ENCODE results near the gene GFOD1.

The GFOD1 gene

DNA sequence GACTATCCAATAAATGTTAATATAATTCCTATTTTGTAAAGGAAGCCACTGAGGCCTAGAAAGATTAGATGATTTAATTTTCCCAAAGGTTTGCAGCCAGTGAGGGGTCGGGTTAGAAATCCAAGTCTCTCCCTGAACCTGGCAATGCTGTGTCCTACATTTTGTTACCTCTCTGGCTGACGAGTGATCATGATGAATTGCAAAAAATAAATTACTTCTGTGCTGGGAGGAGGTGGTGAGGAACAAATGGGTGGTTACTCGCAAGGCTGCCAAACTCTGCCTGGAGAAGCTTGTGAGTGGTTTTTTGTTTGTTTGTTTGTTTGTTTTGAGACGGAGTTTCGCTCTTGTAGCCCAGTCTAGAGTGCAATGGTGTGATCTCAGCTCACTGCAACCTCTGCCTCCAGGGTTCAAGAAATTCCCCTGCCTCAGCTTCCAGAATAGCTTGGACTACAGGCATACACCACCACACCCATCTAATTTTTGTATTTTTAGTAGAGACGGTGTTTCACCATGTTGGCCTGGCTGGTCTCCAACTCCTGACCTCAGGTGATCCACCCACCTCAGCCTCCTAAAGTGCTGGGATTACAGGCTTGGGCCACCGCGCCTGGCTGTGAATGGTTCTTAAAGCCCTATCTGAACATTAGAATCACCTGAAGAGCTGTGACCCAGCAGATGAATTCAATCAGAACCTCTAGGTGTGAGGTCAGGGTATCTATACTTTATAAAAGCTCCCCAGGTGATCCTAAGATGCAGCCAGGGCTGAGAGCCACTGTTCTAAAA, 138.9 kb downstream of the GFOD1 start:
- Histone ChIP-seq H3K4me1 (ENCODE audit: control insufficient read depth, low read depth, low read length) (peaks cover 5% of the 10 kb centered on the region), H3K9ac (ENCODE audit: low read length) (no peak overlapping the region), H3K9me3 (ENCODE audit: control insufficient read depth, low read depth, low read length) (no peaks in the 10 kb centered on the region), H3K27me3 (ENCODE audit: control insufficient read depth, insufficient read depth, low read length) (no peaks in the 10 kb centered on the region), H3K27ac (ENCODE audit: low read length) (no peak overlapping the region), H3K36me3 (ENCODE audit: control insufficient read depth, low read depth, low read length) (no peaks in the 10 kb centered on the region), H3K4me3 (ENCODE audit: low read length) (no peak overlapping the region)

DNA sequence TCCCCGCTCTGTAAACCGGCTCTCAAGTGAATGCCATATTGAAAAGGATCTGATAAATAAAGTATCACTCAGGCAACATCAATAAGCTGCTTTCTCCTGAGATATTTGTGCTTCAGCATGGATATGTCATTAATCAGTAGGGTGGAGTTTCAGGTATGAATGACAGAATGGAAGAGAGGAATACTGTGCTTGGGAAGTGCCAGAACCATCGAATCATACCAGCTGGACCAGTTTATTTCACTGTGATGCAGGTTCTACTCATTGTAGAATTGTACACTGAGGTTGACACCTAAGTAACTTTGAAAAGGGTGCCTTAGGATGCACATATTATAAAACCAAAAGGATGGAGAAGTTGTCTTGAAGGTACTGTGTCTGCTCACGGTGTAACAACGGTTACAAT, 141.2 kb downstream of the GFOD1 start:
- H3K4me1 ChIP-seq (ENCODE audit: control insufficient read depth, low read depth, low read length) = peaks cover 5% of the 10 kb centered on the region
- no peak overlapping the region for H3K27ac ChIP-seq (ENCODE audit: low read length)
- no peak overlapping the region for H3K4me3 ChIP-seq (ENCODE audit: low read length)
- H3K27me3 ChIP-seq (ENCODE audit: control insufficient read depth, insufficient read depth, low read length) = no peaks in the 10 kb centered on the region
- H3K9me3 ChIP-seq (ENCODE audit: control insufficient read depth, low read depth, low read length) = no peaks in the 10 kb centered on the region
- no peaks in the 10 kb centered on the region for H3K36me3 ChIP-seq (ENCODE audit: control insufficient read depth, low read depth, low read length)
- H3K9ac ChIP-seq (ENCODE audit: low read length) = no peak overlapping the region

- Histone ChIP-seq H3K27ac (ENCODE audit: low read length) (no peak overlapping the region), H3K4me1 (ENCODE audit: control insufficient read depth, low read depth, low read length) (peaks cover 7% of the 10 kb centered on the region), H3K4me3 (ENCODE audit: low read length) (no peak overlapping the region), H3K27me3 (ENCODE audit: control insufficient read depth, insufficient read depth, low read length) (no peaks in the 10 kb centered on the region), H3K36me3 (ENCODE audit: control insufficient read depth, low read depth, low read length) (no peaks in the 10 kb centered on the region), H3K9me3 (ENCODE audit: control insufficient read depth, low read depth, low read length) (no peaks in the 10 kb centered on the region), H3K9ac (ENCODE audit: low read length) (no peak overlapping the region)
Measured at GRCh38 chr6:13342414-13343019, 144.9 kb downstream of the GFOD1 start.

- H3K9ac ChIP-seq (ENCODE audit: low read length) = no peak overlapping the region
- no peaks in the 10 kb centered on the region for H3K27me3 ChIP-seq (ENCODE audit: control insufficient read depth, insufficient read depth, low read length)
- H3K4me1 ChIP-seq (ENCODE audit: control insufficient read depth, low read depth, low read length) = peaks cover 7% of the 10 kb centered on the region
- no peaks in the 10 kb centered on the region for H3K36me3 ChIP-seq (ENCODE audit: control insufficient read depth, low read depth, low read length)
- no peak overlapping the region for H3K4me3 ChIP-seq (ENCODE audit: low read length)
- no peak overlapping the region for H3K27ac ChIP-seq (ENCODE audit: low read length)
- H3K9me3 ChIP-seq (ENCODE audit: control insufficient read depth, low read depth, low read length) = no peaks in the 10 kb centered on the region
Measured at GRCh38 chr6:13339863-13340630, 147.4 kb downstream of the GFOD1 start.

DNA sequence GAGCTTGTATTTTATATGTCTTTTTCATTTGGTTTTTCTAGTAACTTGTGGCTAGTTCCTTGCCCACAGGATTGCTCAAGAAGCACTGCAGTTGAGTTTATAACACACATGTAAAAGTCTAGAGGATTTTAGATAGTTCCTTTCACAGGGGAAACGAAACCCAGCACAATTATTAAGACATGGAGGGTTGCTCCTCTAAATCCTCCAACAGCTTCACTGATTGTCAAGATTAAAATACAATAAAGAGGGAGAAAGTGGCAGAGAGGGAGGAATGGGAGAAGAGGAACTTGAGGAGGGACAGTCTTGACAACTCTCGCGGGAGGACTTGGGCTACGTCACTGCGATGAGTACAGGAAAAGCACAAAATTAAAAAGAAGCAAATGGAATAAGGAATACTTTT, 149.4 kb downstream of the GFOD1 start:
- H3K27ac ChIP-seq (ENCODE audit: low read length) = no peak overlapping the region
- H3K36me3 ChIP-seq (ENCODE audit: control insufficient read depth, low read depth, low read length) = no peaks in the 10 kb centered on the region
- H3K27me3 ChIP-seq (ENCODE audit: control insufficient read depth, insufficient read depth, low read length) = no peaks in the 10 kb centered on the region
- H3K4me1 ChIP-seq (ENCODE audit: control insufficient read depth, low read depth, low read length) = peaks cover 7% of the 10 kb centered on the region
- no peak overlapping the region for H3K9ac ChIP-seq (ENCODE audit: low read length)
- H3K9me3 ChIP-seq (ENCODE audit: control insufficient read depth, low read depth, low read length) = no peaks in the 10 kb centered on the region
- H3K4me3 ChIP-seq (ENCODE audit: low read length) = no peak overlapping the region

DNA sequence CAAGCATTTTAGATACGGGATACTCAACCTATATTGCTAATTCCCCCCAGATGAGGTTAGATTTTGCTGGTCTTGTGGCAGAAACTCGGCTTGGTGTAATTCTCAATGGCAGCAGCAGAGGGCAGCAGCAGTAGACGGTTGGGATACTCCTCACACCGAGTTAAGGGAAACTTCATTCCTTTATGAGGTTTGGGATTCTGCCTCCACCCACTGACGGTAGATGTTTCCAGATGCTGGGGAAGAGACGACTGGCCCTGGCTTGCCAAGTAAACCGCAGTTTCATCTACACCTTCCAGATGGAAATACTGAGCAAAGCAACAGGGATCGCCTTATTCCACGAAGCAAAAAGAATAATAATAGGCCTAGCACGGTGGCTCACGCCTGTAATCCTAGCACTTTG, 150.8 kb downstream of the GFOD1 start:
- no peaks in the 10 kb centered on the region for H3K27me3 ChIP-seq (ENCODE audit: control insufficient read depth, insufficient read depth, low read length)
- H3K9ac ChIP-seq (ENCODE audit: low read length) = no peak overlapping the region
- H3K36me3 ChIP-seq (ENCODE audit: control insufficient read depth, low read depth, low read length) = no peaks in the 10 kb centered on the region
- H3K27ac ChIP-seq (ENCODE audit: low read length) = no peak overlapping the region
- H3K4me3 ChIP-seq (ENCODE audit: low read length) = no peak overlapping the region
- H3K9me3 ChIP-seq (ENCODE audit: control insufficient read depth, low read depth, low read length) = no peaks in the 10 kb centered on the region
- peaks cover 7% of the 10 kb centered on the region for H3K4me1 ChIP-seq (ENCODE audit: control insufficient read depth, low read depth, low read length)

DNA sequence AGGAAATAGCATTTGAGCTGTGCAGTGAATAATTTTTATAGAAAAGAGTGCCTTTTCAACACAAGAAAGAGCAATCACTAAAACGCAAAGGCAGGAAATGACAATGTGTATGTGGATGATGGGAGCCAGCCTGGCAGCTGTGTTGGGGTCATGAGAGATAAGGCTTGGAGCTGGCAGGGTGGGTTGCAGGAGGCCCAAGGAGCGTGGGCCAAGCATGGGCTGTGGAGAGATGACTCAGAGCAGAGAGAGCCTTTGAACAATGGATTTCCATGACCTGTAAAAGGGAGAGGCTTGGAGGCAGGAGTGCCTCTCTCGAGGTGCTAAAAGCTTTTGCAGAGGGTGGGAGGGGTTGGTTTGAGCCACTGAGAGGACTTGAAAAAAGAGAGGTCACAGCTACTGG, 152.4 kb downstream of the GFOD1 start:
- Histone ChIP-seq H3K4me1 (ENCODE audit: control insufficient read depth, low read depth, low read length) (peaks cover 7% of the 10 kb centered on the region), H3K27me3 (ENCODE audit: control insufficient read depth, insufficient read depth, low read length) (no peaks in the 10 kb centered on the region), H3K27ac (ENCODE audit: low read length) (no peak overlapping the region), H3K9ac (ENCODE audit: low read length) (no peak overlapping the region), H3K9me3 (ENCODE audit: control insufficient read depth, low read depth, low read length) (no peaks in the 10 kb centered on the region), H3K4me3 (ENCODE audit: low read length) (no peak overlapping the region), H3K36me3 (ENCODE audit: control insufficient read depth, low read depth, low read length) (no peaks in the 10 kb centered on the region)

- Histone ChIP-seq H3K9me3 (ENCODE audit: control insufficient read depth, low read depth, low read length) (no peaks in the 10 kb centered on the region), H3K9ac (ENCODE audit: low read length) (no peak overlapping the region), H3K27me3 (ENCODE audit: control insufficient read depth, insufficient read depth, low read length) (no peaks in the 10 kb centered on the region), H3K4me3 (ENCODE audit: low read length) (no peak overlapping the region), H3K27ac (ENCODE audit: low read length) (no peak overlapping the region), H3K4me1 (ENCODE audit: control insufficient read depth, low read depth, low read length) (peaks cover 3% of the 10 kb centered on the region), H3K36me3 (ENCODE audit: control insufficient read depth, low read depth, low read length) (no peaks in the 10 kb centered on the region)
Measured at GRCh38 chr6:13332349-13332706, 155.1 kb downstream of the GFOD1 start.

- H3K9ac ChIP-seq (ENCODE audit: low read length) = no peak overlapping the region
- no peak overlapping the region for H3K4me3 ChIP-seq (ENCODE audit: low read length)
- H3K4me1 ChIP-seq (ENCODE audit: control insufficient read depth, low read depth, low read length) = peaks cover 8% of the 10 kb centered on the region
- no peak overlapping the region for H3K27ac ChIP-seq (ENCODE audit: low read length)
- H3K27me3 ChIP-seq (ENCODE audit: control insufficient read depth, insufficient read depth, low read length) = no peaks in the 10 kb centered on the region
- H3K36me3 ChIP-seq (ENCODE audit: control insufficient read depth, low read depth, low read length) = no peaks in the 10 kb centered on the region
- no peaks in the 10 kb centered on the region for H3K9me3 ChIP-seq (ENCODE audit: control insufficient read depth, low read depth, low read length)
Measured at GRCh38 chr6:13331516-13332348, 155.7 kb downstream of the GFOD1 start.

GRCh38 chr6:13328875-13329183, 158.6 kb downstream of the GFOD1 start:
- Histone ChIP-seq H3K36me3 (ENCODE audit: control insufficient read depth, low read depth, low read length) (peaks cover 10% of the 10 kb centered on the region), H3K27me3 (ENCODE audit: control insufficient read depth, insufficient read depth, low read length) (no peaks in the 10 kb centered on the region), H3K27ac (ENCODE audit: low read length) (peak overlapping the region; percentile 91)

More at GRCh38 chr6:13328875-13329183, 158.6 kb downstream of the GFOD1 start:
- Histone ChIP-seq H3K4me1 (ENCODE audit: control insufficient read depth, low read depth, low read length) (peaks cover 10% of the 10 kb centered on the region), H3K4me3 (ENCODE audit: low read length) (peak overlapping the region; percentile 81), H3K9ac (ENCODE audit: low read length) (peak overlapping the region; percentile 78), H3K9me3 (ENCODE audit: control insufficient read depth, low read depth, low read length) (no peaks in the 10 kb centered on the region)
